SJCRH30 (cell line): ENCODE results near the gene DDX46. TPM values are rescaled to one million over a fixed set of nuclear protein-coding genes. Genes with fewer than 3 reads are reported as not detected.
"Not testable (repeated sequence)": the region's sequence is repeated elsewhere in the genome, so short reads cannot be mapped to it uniquely, and the experiment has no call there.

ENCODE experiments used
- DNase-seq, 2 experiments: peaks; one replicate each; pipeline ENCODE4 v3.0.0-alpha.2; 2015 to 2020
- H3K27ac ChIP-seq: fragments of 250-450 bp; sonication (Bioruptor Pico); 2 replicates; pipeline ENCODE4 v1.5.1; 2020; ENCODE audit warnings: mild to moderate bottlenecking, moderate library complexity
- H3K27me3 ChIP-seq: fragments of 250-450 bp; sonication (Bioruptor Pico); 2 replicates; pipeline ENCODE4 v1.5.1; 2020; ENCODE audit warnings: mild to moderate bottlenecking, moderate library complexity
- H3K36me3 ChIP-seq: fragments of 250-450 bp; sonication (Bioruptor Pico); 2 replicates; pipeline ENCODE4 v1.5.1; 2020; ENCODE audit warnings: mild to moderate bottlenecking, moderate library complexity
- H3K4me1 ChIP-seq: fragments of 250-450 bp; sonication (Bioruptor Pico); 2 replicates; pipeline ENCODE4 v1.5.1; 2020; ENCODE audit warnings: mild to moderate bottlenecking, moderate library complexity
- H3K4me3 ChIP-seq: fragments of 250-450 bp; sonication (Bioruptor Pico); 2 replicates; pipeline ENCODE4 v1.5.1; 2020; ENCODE audit warnings: mild to moderate bottlenecking, moderate library complexity
- H3K9me3 ChIP-seq: fragments of 250-450 bp; sonication (Bioruptor Pico); replicated peaks from 2 replicates; pipeline ENCODE4 v1.5.1; 2020; ENCODE audit warnings: mild to moderate bottlenecking, moderate library complexity
- total RNA-seq: library from RNA; depleted of rRNA; stranded (reverse); fragments of >200 nt; shearing (Covaris generic); gene quantifications from 2 replicates; pipeline ENCODE4 v1.2.3, GENCODE V29; 2014

DDX46 gene
- total RNA-seq, 1 experiment from 2014 or later, result 102 TPM

DNA sequence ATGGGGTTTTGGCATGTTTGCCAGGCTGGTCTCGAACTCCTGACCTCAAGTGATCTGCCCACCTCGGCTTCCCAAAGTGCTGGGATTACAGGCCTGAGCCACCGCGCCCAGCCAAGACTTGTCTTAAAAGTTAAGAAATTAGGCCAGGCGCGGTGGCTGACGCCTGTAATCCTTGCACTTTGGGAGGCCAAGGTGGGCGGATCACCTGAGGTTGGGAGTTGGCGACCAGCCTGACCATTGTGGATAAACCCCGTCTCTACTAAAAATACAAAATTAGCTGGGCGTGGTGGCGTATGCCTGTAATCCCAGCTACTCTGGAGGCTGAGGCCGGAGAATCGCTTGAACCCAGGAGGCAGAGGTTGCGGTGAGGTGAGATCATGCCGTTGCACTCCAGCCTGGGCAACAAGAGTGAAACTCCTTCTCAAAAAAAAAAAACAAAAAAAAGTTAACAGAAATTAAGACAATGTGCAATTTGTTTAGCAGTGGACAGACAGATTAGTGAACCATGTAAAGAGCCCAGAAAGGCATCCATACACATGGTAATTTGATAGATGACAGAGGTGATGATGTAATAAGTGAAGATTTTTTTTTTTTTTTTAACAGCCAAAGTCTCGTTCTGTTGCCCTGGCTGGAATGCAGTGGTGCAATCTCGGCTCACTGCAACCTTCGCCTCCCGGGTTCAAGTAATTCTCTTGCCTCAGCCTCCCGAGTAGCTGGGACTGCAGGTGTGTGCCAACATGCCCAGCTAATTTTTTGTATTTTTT, 9.1 kb downstream of the DDX46 start:
- H3K27me3 ChIP-seq, H3K9me3 ChIP-seq, H3K4me3 ChIP-seq, DNase-seq, H3K4me1 ChIP-seq, H3K27ac ChIP-seq: not testable (repeated sequence)
- peaks cover 86% of the 10 kb centered on the region for H3K36me3 ChIP-seq

DNA sequence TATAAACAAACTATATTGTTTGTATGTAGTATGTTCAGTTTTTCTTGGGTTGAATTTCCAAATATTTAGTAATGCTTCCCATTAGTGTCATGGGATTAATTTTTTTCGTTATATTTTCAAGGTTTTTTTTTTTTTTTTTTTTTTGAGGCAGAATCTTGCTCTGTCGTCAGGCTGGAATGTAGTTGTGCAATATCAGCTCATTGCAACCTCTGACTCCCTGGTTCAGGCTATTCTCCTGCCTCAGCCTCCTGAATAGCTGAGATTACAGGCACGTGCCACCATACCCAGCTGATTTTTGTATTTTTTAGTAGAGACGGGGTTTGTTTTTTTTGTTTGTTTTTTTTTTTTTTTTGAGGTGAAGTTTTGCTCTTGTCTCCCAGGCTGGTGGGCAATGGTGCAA, 10.6 kb downstream of the DDX46 start:
- Histone ChIP-seq H3K36me3 (peaks cover 94% of the 10 kb centered on the region), H3K27me3 (no peaks in the 10 kb centered on the region), H3K27ac (no peak overlapping the region), H3K4me3 (no peak overlapping the region), H3K4me1 (no peaks in the 10 kb centered on the region), H3K9me3 (no peaks in the 10 kb centered on the region)
- DNase-seq, result no peak

DNA sequence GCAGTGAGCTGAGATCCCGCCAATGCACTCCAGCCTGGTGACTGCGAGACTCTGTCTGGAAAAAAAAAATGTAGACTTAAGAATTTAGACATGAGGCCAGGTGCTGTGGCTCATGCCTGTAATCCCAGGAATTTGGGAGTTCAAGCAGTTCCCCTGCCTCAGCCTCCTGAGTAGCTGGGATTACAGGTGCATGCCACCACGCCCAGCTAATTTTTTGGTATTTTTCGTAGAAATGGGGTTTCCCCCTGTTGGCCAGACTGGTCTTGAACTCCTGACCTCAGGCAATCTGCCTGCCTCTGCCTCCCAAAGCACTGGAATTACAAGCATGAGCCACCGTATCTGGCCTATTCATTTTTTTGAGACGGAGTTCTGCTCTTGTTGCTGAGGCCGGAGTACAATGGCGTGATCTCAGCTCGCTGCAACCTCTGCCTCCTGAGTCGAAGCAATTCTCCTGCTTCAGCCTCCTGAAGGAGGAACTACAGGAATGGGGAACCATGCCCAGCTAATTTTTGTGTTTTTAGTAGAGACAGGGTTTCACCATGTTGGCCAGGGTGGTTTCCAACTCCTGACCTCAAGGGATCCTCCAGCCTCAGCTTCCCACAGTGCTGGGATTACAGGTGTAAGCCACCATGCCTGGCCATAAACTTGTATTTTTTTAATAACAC, 14.0 kb downstream of the DDX46 start:
- H3K36me3 ChIP-seq, result peaks cover 93% of the 10 kb centered on the region
- no peak overlapping the region for H3K27ac ChIP-seq
- H3K9me3 ChIP-seq, result no peaks in the 10 kb centered on the region
- no peaks in the 10 kb centered on the region for H3K27me3 ChIP-seq
- no peak for DNase-seq
- no peaks in the 10 kb centered on the region for H3K4me1 ChIP-seq
- no peak overlapping the region for H3K4me3 ChIP-seq

DNA sequence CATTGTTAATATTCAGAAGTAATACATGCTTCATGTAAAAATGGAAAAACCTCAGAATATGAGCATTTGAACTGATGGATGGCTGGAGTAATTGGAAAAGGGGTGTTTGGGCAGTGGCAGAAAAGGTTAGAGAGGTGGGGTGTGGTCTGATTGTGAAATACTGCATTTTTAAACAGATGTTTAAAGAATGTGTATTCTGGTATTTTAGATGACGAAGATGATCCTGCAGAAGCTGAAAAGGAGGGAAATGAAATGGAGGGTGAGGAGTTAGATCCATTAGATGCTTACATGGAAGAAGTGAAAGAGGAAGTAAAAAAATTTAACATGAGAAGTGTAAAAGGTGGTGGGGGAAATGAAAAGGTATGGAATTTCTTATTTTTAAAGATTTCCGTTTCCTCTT, 18.8 kb downstream of the DDX46 start:
- Histone ChIP-seq H3K9me3 (no peaks in the 10 kb centered on the region), H3K27me3 (no peaks in the 10 kb centered on the region), H3K27ac (no peak overlapping the region), H3K4me3 (no peak overlapping the region), H3K36me3 (peaks cover 93% of the 10 kb centered on the region), H3K4me1 (no peaks in the 10 kb centered on the region)
- DNase-seq, result no peak

GRCh38 chr5:134784241-134784920, 25.8 kb downstream of the DDX46 start:
- DNase-seq, result no peak

GRCh38 chr5:134784946-134785620, 26.5 kb downstream of the DDX46 start:
- H3K4me3 ChIP-seq, result no peak overlapping the region
- H3K4me1 ChIP-seq, result no peaks in the 10 kb centered on the region
- no peak overlapping the region for H3K27ac ChIP-seq
- no peaks in the 10 kb centered on the region for H3K27me3 ChIP-seq
- no peaks in the 10 kb centered on the region for H3K9me3 ChIP-seq
- DNase-seq, result no peak
- H3K36me3 ChIP-seq, result peaks cover 84% of the 10 kb centered on the region

More at GRCh38 chr5:134784241-134784920, 25.8 kb downstream of the DDX46 start:
- Histone ChIP-seq H3K4me3 (no peak overlapping the region), H3K4me1 (no peaks in the 10 kb centered on the region), H3K9me3 (no peaks in the 10 kb centered on the region), H3K27ac (no peak overlapping the region), H3K27me3 (no peaks in the 10 kb centered on the region), H3K36me3 (peaks cover 84% of the 10 kb centered on the region)

GRCh38 chr5:134787692-134788091, 29.1 kb downstream of the DDX46 start:
- no peaks in the 10 kb centered on the region for H3K9me3 ChIP-seq
- DNase-seq, result no peak
- H3K36me3 ChIP-seq, result peaks cover 86% of the 10 kb centered on the region
- no peaks in the 10 kb centered on the region for H3K4me1 ChIP-seq
- no peak overlapping the region for H3K27ac ChIP-seq
- no peak overlapping the region for H3K4me3 ChIP-seq
- H3K27me3 ChIP-seq, result no peaks in the 10 kb centered on the region

GRCh38 chr5:134791580-134791979, 33.0 kb downstream of the DDX46 start:
- H3K36me3 ChIP-seq, result peaks cover 87% of the 10 kb centered on the region
- no peaks in the 10 kb centered on the region for H3K27me3 ChIP-seq

GRCh38 chr5:134792286-134792685, 33.7 kb downstream of the DDX46 start:
- Histone ChIP-seq H3K27ac (no peak overlapping the region), H3K36me3 (peaks cover 87% of the 10 kb centered on the region), H3K4me3 (no peak overlapping the region), H3K9me3 (no peaks in the 10 kb centered on the region), H3K27me3 (no peaks in the 10 kb centered on the region), H3K4me1 (no peaks in the 10 kb centered on the region)
- no peak for DNase-seq

More at GRCh38 chr5:134791580-134791979, 33.0 kb downstream of the DDX46 start:
- no peak for DNase-seq
- Histone ChIP-seq H3K9me3 (no peaks in the 10 kb centered on the region), H3K27ac (no peak overlapping the region), H3K4me3 (no peak overlapping the region), H3K4me1 (no peaks in the 10 kb centered on the region)

DNA sequence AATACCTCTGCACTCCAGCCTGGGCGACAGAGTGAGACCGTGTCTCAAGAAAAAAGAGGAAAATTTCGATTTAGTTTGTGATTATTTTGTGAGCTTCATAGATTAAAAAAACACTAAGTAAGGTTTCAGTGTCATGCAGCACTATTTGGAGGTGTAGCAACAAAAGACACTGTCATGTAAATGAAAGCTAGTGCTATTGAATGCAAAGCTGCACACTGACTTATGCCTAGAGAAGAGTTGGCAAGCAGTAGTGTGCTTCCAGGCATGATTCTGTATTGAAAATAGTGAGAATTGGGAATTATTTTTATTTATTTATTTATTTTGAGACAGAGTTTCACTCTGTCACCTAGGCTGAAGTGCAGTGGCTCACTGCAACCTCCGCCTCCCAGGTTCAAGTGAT, 34.5 kb downstream of the DDX46 start:
- no peaks in the 10 kb centered on the region for H3K9me3 ChIP-seq
- peaks cover 89% of the 10 kb centered on the region for H3K36me3 ChIP-seq
- H3K27ac ChIP-seq, result no peak overlapping the region
- DNase-seq, result no peak
- H3K27me3 ChIP-seq, result no peaks in the 10 kb centered on the region
- no peak overlapping the region for H3K4me3 ChIP-seq
- no peaks in the 10 kb centered on the region for H3K4me1 ChIP-seq

DNA sequence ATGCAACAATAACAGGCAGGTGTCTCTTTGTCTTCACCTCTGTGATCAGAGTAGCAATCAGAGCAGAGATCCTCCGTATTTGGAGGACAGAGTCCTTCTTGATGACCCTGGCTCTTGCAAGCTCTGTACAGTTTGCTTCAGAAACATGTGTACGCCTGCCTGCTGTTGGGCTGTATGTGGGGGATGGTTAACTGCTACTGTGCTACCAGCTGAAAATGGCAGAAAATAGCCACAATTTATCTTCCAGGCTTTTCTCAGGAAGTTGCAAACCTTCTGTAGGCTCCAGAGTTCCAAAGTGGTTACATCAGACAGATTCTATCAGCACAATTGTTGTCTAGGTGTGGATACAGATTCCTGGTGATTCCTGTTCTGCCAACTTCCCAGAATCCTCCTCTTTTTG, 35.5 kb downstream of the DDX46 start:
- Histone ChIP-seq H3K27ac (no peak overlapping the region), H3K4me3 (no peak overlapping the region), H3K9me3 (no peaks in the 10 kb centered on the region), H3K36me3 (peaks cover 88% of the 10 kb centered on the region), H3K27me3 (no peaks in the 10 kb centered on the region), H3K4me1 (no peaks in the 10 kb centered on the region)
- DNase-seq, result no peak

DNA sequence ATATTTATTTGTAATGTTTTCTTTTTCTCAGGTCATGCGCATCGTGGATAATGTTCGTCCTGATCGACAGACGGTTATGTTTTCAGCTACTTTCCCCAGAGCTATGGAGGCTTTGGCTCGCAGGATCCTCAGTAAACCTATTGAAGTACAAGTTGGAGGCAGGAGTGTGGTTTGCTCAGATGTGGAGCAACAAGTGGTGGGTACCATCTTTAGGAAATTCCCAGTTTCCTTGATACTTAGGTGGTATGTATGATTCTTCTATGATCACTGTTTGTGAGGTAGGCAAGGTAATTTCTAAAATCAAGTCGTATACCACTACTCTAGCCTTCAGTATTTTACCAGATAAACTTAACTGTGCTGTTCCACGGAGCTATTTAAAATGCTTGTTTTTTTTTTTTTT, 36.2 kb downstream of the DDX46 start:
- Histone ChIP-seq H3K9me3 (no peaks in the 10 kb centered on the region), H3K36me3 (peaks cover 83% of the 10 kb centered on the region), H3K27ac (no peak overlapping the region), H3K4me3 (no peak overlapping the region), H3K27me3 (no peaks in the 10 kb centered on the region), H3K4me1 (no peaks in the 10 kb centered on the region)
- DNase-seq, result no peak

DNA sequence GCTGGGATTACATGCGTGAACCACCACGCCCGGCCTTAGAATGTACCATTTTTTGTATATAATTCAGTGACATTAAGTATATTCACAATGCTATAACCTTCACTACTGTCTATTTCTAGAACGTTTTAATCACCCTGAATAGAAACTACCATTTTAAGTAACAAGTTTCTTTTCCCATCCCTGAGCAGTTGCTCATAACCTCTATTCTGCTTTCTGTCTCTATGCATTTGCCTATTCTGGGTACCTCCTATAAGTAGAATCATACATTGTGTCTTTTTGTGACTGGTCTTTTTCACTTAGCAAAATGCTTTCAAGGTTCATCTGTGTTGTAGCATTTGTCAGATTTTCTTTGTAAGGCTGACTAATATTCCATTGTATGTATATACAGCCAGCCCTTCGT, 39.9 kb downstream of the DDX46 start:
- no peaks in the 10 kb centered on the region for H3K4me1 ChIP-seq
- no peak overlapping the region for H3K27ac ChIP-seq
- no peak for DNase-seq
- H3K9me3 ChIP-seq, result no peaks in the 10 kb centered on the region
- H3K36me3 ChIP-seq, result peaks cover 67% of the 10 kb centered on the region
- no peak overlapping the region for H3K4me3 ChIP-seq
- H3K27me3 ChIP-seq, result no peaks in the 10 kb centered on the region

- H3K27me3 ChIP-seq, result no peaks in the 10 kb centered on the region
- DNase-seq, result no peak
- no peaks in the 10 kb centered on the region for H3K4me1 ChIP-seq
- peaks cover 63% of the 10 kb centered on the region for H3K36me3 ChIP-seq
- no peak overlapping the region for H3K27ac ChIP-seq
- no peak overlapping the region for H3K4me3 ChIP-seq
- H3K9me3 ChIP-seq, result no peaks in the 10 kb centered on the region
Observed at GRCh38 chr5:134803821-134804220, 45.2 kb downstream of the DDX46 start.

DNA sequence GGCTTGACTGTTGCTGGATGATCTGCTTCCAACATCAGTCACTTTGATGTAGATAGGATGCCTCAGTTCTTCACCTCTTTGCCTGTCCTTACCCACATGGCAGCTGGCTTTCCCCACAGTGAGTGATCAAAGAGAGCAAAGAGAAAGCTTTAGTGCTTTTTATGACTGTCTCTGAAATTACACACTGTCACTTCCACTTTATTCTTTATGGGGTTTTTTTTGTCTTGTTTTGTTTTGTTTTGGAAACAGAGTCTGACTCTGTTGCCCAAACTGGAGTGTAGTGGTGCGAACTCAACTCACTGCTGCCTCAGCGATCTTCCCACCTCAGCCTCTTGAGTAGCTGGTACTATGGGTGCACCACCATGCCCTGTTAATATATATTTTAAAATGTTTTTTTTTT, 54.8 kb downstream of the DDX46 start:
- H3K36me3 ChIP-seq, result peaks cover 86% of the 10 kb centered on the region
- H3K4me1 ChIP-seq, result no peaks in the 10 kb centered on the region; the same call in 1 of the 2 replicates
- no peaks in the 10 kb centered on the region for H3K9me3 ChIP-seq
- H3K27me3 ChIP-seq, result no peaks in the 10 kb centered on the region
- DNase-seq, result no peak
- no peak overlapping the region for H3K27ac ChIP-seq
- H3K4me3 ChIP-seq, result no peak overlapping the region
